PC-3 (cell line): ENCODE measurements around the gene FKBP11. TPM values are rescaled to one million over a fixed set of nuclear protein-coding genes. Genes with fewer than 3 reads are reported as not detected.

Source experiments
- ATAC-seq: fragments of 200-7000 bp; cut with Tn5 transposase; 2 replicates; pipeline ENCODE4 v1.9.1; 2020; ENCODE audit warnings: mild to moderate bottlenecking, moderate library complexity
- BruUV-seq: library from RNA; stranded (reverse); fragments of 400-500 nt; replicated peaks from 2 replicates; lab custom pipeline; 2021; lab: Mats Ljungman, UMichigan
- CTCF ChIA-PET: fragments of 300-600 bp; sonication (Branson Sonifier 250); formaldehyde crosslinking; loops from one replicate; lab custom pipeline; 2022; ENCODE audit warnings: antibody characterized with exemption; lab: Charles Lee
- POLR2A ChIA-PET: fragments of 300-600 bp; sonication (Branson Sonifier 250); formaldehyde crosslinking; loops from one replicate; lab custom pipeline; 2022; ENCODE audit warnings: antibody characterized with exemption; ENCODE audit not compliant: unreplicated experiment; lab: Charles Lee
- DNase-seq: peaks from one replicate; pipeline ENCODE4 v3.0.0-alpha.2; 2015
- H2AFZ ChIP-seq: fragments of 300-600 bp; sonication (generic); 2 replicates; pipeline ENCODE4 v1.6.0; 2016; ENCODE audit warnings: antibody characterized with exemption, low read length
- H3F3A ChIP-seq: fragments of 300-600 bp; sonication (generic); one replicate; pipeline ENCODE4 v1.6.0; 2017; ENCODE audit warnings: antibody characterized with exemption, low read length, control low read depth, mild to moderate bottlenecking; ENCODE audit not compliant: unreplicated experiment
- H3K27ac ChIP-seq: fragments of 300-600 bp; sonication (generic); 2 replicates; pipeline ENCODE4 v1.5.1; 2016; ENCODE audit warnings: mild to moderate bottlenecking, low read length
- H3K27me3 ChIP-seq: fragments of 300-600 bp; sonication (generic); 2 replicates; pipeline ENCODE4 v1.6.1; 2016; ENCODE audit warnings: low read length, mixed read lengths
- H3K36me3 ChIP-seq: fragments of 300-600 bp; sonication (generic); 2 replicates; pipeline ENCODE4 v1.6.1; 2016; ENCODE audit warnings: low read depth, mixed run types, low read length, mixed read lengths
- H3K4me1 ChIP-seq: fragments of 300-600 bp; sonication (generic); 2 replicates; pipeline ENCODE4 v1.5.1; 2016; ENCODE audit warnings: low read length; ENCODE audit not compliant: insufficient read depth
- H3K4me2 ChIP-seq: fragments of 300-600 bp; sonication (generic); 2 replicates; pipeline ENCODE4 v1.6.0; 2016; ENCODE audit warnings: low read length
- H3K4me3 ChIP-seq: fragments of 300-600 bp; sonication (generic); 2 replicates; pipeline ENCODE4 v1.5.1; 2016; ENCODE audit warnings: mild to moderate bottlenecking, low read length, mixed read lengths
- H3K79me2 ChIP-seq: fragments of 300-600 bp; sonication (generic); 2 replicates; pipeline ENCODE4 v1.6.1; 2017; ENCODE audit warnings: low read length, mixed read lengths
- H3K9ac ChIP-seq: fragments of 300-600 bp; sonication (generic); 2 replicates; pipeline ENCODE4 v1.6.0; 2016; ENCODE audit warnings: mild to moderate bottlenecking, low read length
- H3K9me2 ChIP-seq: fragments of 300-600 bp; sonication (generic); replicated peaks from 2 replicates; pipeline ENCODE4 v1.6.1; 2016; ENCODE audit warnings: mixed run types, low read length, mixed read lengths
- H3K9me3 ChIP-seq: fragments of 300-600 bp; sonication (generic); 2 replicates; pipeline ENCODE4 v1.6.1; 2016; ENCODE audit warnings: low read length, mixed read lengths
- H4K20me1 ChIP-seq: fragments of 300-600 bp; sonication (generic); 2 replicates; pipeline ENCODE4 v1.6.1; 2016; ENCODE audit warnings: low read length, mixed read lengths
- EZH2 ChIP-seq: fragments of 300-600 bp; sonication (generic); IDR thresholded peaks from one replicate; pipeline ENCODE4 v1.6.1; 2017; ENCODE audit warnings: antibody characterized with exemption, mild to moderate bottlenecking, low read length; ENCODE audit not compliant: unreplicated experiment
- EZH2phosphoT487 ChIP-seq: fragments of 300-600 bp; sonication (generic); IDR thresholded peaks from 2 replicates; pipeline ENCODE4 v1.6.1; 2018; ENCODE audit warnings: mild to moderate bottlenecking, antibody characterized with exemption, low read length, borderline replicate concordance
- intact Hi-C: fragments of 100-400 bp; cut with micrococcal nuclease; formaldehyde crosslinking; loops from 2 replicates; pipeline ENCODE4 v1.9.0; 2023
- total RNA-seq: library from RNA; depleted of rRNA; stranded (reverse); fragments of >200 nt; gene quantifications from 2 replicates; pipeline ENCODE4 v1.2.3, GENCODE V29; 2014
- TF ChIP-seq, protein P1 (sequence below): fragments of 300-600 bp; sonication (generic); conservative IDR thresholded peaks from 2 replicates; pipeline ENCODE4 v1.5.1; 2017; ENCODE audit warnings: antibody characterized with exemption, low read depth, mild to moderate bottlenecking, low read length

FKBP11 gene
- total RNA-seq, 1 experiment from 2014 or later, result 9.7 TPM

GRCh38 chr12:48933664-48934311 lies 8.5 kb upstream of the FKBP11 start:
- no peak for ATAC-seq
- Histone ChIP-seq H3F3A (no peaks in the 10 kb centered on the region), H3K9me2 (no peaks in the 10 kb centered on the region), H3K4me3 (no peak overlapping the region), H3K27me3 (no peaks in the 10 kb centered on the region), H3K9ac (no peak overlapping the region), H3K4me1 (no peaks in the 10 kb centered on the region), H3K9me3 (no peaks in the 10 kb centered on the region), H3K27ac (no peak overlapping the region), H2AFZ (no peak overlapping the region), H4K20me1 (0 out of 2 replicates have a peak, but pooled peaks cover 5% of the 10 kb centered on the region), H3K4me2 (no peak overlapping the region), H3K79me2 (no peaks in the 10 kb centered on the region), H3K36me3 (peaks cover 47% of the 10 kb centered on the region)
- TF ChIP-seq, protein P1, sequence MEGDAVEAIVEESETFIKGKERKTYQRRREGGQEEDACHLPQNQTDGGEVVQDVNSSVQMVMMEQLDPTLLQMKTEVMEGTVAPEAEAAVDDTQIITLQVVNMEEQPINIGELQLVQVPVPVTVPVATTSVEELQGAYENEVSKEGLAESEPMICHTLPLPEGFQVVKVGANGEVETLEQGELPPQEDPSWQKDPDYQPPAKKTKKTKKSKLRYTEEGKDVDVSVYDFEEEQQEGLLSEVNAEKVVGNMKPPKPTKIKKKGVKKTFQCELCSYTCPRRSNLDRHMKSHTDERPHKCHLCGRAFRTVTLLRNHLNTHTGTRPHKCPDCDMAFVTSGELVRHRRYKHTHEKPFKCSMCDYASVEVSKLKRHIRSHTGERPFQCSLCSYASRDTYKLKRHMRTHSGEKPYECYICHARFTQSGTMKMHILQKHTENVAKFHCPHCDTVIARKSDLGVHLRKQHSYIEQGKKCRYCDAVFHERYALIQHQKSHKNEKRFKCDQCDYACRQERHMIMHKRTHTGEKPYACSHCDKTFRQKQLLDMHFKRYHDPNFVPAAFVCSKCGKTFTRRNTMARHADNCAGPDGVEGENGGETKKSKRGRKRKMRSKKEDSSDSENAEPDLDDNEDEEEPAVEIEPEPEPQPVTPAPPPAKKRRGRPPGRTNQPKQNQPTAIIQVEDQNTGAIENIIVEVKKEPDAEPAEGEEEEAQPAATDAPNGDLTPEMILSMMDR, result no peak
- TF ChIP-seq EZH2 (no peak), EZH2phosphoT487 (no peak)
- BruUV-seq, result no TSS peak
- no peak for DNase-seq
- intact Hi-C loops, result loop anchor here (5.0 kb wide), 1 partner anchor 64 kb away; the partner anchor contains the start of gene DDN
- CTCF ChIA-PET, result no interaction called here
- POLR2A ChIA-PET, result no interaction called here

- no TSS peak for BruUV-seq
- TF ChIP-seq EZH2 (no peak), EZH2phosphoT487 (no peak)
- TF ChIP-seq, protein P1, result no peak
- Histone ChIP-seq H3K4me2 (no peak overlapping the region), H3F3A (no peaks in the 10 kb centered on the region), H3K79me2 (no peaks in the 10 kb centered on the region), H3K36me3 (peaks cover 45% of the 10 kb centered on the region), H4K20me1 (0 out of 2 replicates have a peak, but pooled peaks cover 5% of the 10 kb centered on the region), H2AFZ (no peak overlapping the region), H3K27ac (no peak overlapping the region), H3K4me3 (no peak overlapping the region), H3K9me2 (no peaks in the 10 kb centered on the region), H3K9ac (no peak overlapping the region), H3K4me1 (no peaks in the 10 kb centered on the region), H3K27me3 (no peaks in the 10 kb centered on the region), H3K9me3 (no peaks in the 10 kb centered on the region)
- no peak for ATAC-seq
- no peak for DNase-seq
- intact Hi-C loops, result loop anchor here (5.0 kb wide), 1 partner anchor 64 kb away; the partner anchor contains the start of gene DDN
- ChIA-PET POLR2A (no interaction called here), CTCF (no interaction called here)
Measured at GRCh38 chr12:48932878-48933277, 7.6 kb upstream of the FKBP11 start.

GRCh38 chr12:48930475-48930874 lies 5.2 kb upstream of the FKBP11 start:
- no peaks in the 10 kb centered on the region for H3K9me2 ChIP-seq
- H3K79me2 ChIP-seq, result no peaks in the 10 kb centered on the region
- ChIA-PET CTCF (interaction anchor here (0.7 kb wide), 1 partner anchor 10 kb away, joined by 3 read pairs; no protein-coding TSS in a partner anchor), POLR2A (no interaction called here)
- no peak overlapping the region for H3K4me2 ChIP-seq
- no peaks in the 10 kb centered on the region for H3K27me3 ChIP-seq
- peaks cover 33% of the 10 kb centered on the region for H3K36me3 ChIP-seq
- intact Hi-C loops, result loop anchor here (5.0 kb wide), 1 partner anchor 67 kb away; the partner anchor contains the start of gene DDN
- no peaks in the 10 kb centered on the region for H4K20me1 ChIP-seq
- H3K9me3 ChIP-seq, result no peaks in the 10 kb centered on the region
- no peaks in the 10 kb centered on the region for H3F3A ChIP-seq
- no peak overlapping the region for H3K9ac ChIP-seq
- no peaks in the 10 kb centered on the region for H3K4me1 ChIP-seq
- ATAC-seq, result no peak
- TF ChIP-seq EZH2, result no peak
- TF ChIP-seq EZH2phosphoT487, result no peak
- TF ChIP-seq, protein P1, result no peak
- no peak overlapping the region for H2AFZ ChIP-seq
- no TSS peak for BruUV-seq
- no peak for DNase-seq
- H3K27ac ChIP-seq, result no peak overlapping the region
- no peak overlapping the region for H3K4me3 ChIP-seq
